Daoy (cell line): ENCODE data around the gene PNKD. TPM values are rescaled to one million over a fixed set of nuclear protein-coding genes. Genes with fewer than 3 reads are reported as not detected.

Experiments
- DNase-seq: peaks from one replicate; pipeline ENCODE4 v3.0.0-alpha.2; 2015; ENCODE audit warnings: low read depth
- total RNA-seq: library from RNA; depleted of rRNA; stranded (reverse); fragments of >200 nt; shearing (Covaris generic); gene quantifications from 2 replicates; pipeline ENCODE4 v1.2.3, GENCODE V29; 2014

The PNKD gene
- total RNA-seq, 1 experiment from 2014 or later, result 36.4 TPM

DNA sequence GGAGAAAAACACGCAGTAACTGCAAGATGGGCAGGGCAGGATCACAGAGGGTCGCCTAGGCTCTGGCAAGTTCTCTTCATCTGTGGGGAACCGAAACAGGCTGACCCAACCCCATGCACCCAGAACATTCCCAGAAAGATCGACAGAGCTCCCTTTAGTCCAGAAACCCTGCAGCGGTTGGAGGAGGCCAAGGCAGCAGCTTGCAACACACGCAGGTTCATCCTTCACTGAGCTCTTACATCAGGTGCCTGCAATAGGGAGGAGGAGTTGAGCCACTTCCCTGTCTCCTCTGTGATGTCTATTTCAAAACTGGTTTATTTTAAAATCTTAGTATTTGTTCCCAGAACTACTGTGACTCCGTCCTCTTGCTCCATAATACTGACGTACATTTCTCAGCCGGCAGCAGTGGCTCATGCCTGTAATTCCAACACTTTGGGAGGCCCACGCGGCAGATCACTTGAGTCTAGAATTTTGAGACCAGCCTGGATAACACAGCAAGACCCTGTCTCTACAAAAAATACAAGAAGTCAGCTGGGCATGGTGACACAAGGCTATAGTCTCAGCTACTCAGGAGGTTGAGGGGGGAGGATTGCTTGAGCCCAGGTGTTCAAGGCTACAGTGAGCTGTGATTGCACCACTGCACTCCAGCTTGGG, 100.2 kb downstream of the PNKD start:
- no peak for DNase-seq

DNA sequence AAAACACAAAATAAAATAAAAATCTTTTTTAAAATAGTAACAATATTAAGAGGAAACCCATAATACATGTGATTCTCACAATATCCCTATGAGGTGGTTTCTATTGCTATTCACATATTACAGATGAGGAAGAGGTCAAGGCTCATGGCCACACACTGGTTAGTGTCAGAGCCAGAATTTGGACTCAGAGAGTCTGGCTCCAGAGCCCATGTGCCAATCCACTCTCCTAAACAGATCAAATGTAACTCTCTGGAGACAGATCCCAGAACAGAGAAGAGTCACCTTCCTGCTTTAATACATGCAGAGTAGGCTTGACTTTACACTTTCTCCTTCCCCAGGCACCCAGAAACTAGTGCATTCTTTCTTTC, 101.6 kb downstream of the PNKD start:
- no peak for DNase-seq

DNA sequence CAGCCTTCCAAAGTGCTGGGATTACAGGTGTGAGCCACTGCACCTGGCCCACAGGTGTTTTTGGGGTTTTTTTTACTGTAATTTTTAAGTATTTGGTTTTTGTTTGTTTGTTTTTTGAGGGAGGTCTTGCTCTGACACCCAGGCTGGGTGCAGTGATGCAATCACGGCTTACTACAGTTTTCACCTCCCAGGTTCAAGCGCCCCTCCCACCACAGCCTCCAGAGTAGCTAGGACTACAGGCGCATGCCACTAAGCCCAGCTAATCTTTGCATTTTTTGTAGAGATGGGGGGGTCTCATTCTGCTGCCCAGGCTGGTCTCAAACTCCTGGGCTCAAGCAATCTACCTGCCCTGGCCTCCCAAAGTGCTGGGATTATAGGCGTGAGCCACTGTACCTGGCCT, 104.5 kb downstream of the PNKD start:
- DNase-seq, result no peak

DNA sequence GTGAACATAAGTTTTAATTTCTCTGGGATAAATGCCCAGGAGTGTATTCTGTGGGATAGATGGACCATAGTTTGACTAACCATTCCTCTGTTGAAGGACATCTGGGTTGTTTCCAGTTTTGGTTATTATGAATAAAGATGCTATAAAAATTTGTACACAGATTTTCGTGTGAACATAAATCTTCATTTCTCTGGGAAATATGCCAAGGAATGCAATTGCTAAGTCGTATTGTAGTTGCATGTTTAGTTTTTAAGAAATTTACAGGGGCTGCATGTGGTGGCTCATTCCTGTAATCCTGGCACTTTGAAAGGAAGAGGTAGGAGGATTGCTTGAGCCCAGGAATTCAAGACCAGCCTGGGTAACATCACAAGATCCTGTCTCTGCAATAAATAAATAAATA, 104.9 kb downstream of the PNKD start:
- DNase-seq, result no peak

DNA sequence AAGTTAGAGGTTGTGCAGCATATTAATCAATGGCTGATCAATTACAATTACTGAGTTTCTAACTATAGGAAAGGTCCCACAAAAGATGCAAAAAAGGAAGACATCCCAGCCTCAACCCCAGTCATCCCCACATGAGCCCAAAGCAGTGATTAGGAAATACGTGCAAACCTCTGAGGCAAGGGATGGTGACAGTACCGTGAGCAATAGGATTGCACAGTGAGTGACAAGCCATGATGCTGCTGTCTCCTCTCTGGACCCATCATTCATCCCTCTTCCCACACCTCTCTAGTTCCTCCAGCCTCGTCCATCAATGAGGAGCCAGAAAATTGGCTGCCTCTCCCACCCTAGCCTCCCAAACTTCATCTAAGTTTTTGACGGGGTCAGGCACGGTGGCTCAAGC, 107.7 kb downstream of the PNKD start:
- no peak for DNase-seq

DNA sequence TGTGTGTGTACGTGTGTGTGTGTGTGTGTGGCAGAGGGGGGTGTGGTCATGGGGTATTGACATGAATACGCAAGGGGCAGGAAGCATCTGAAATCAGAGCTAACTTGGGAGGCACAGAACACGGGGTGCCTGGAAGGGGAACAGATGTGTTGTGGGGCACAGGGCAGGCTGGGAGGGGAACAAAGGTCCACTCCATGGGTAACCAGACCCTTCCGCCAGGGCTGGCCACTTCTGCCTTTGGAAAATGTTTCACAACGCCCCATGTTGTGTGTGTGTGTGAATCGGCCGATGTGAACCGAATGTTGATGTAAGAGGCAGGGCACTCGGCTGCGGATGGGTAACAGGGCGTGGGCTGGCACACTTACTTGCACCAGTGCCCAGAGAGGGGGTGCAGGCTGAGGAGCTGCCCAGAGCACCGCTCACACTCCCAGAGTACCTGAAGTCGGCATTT, 111.6 kb downstream of the PNKD start, which contains the start of gene SLC11A1:
Gene SLC11A1, plus strand, starts transcription at position 358 of the 451 bp plus-strand sequence. CDS start 96 bp downstream, outside the sequence.
- DNase-seq, result no peak

DNA sequence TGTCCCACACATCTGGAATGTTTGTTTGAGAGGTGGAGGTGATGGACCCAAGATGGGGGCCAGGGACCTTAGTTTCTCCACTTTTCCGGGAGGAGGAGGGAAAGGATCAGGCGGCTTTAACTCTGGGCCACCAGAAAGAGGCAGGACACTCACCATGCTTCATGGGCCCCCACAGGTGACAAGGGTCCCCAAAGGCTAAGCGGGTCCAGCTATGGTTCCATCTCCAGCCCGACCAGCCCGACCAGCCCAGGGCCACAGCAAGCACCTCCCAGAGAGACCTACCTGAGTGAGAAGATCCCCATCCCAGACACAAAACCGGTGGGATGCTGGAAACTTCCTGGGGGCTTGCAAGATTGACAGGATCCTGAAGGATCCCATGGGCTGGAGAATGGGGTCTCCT, 112.5 kb downstream of the PNKD start:
- no peak for DNase-seq

DNA sequence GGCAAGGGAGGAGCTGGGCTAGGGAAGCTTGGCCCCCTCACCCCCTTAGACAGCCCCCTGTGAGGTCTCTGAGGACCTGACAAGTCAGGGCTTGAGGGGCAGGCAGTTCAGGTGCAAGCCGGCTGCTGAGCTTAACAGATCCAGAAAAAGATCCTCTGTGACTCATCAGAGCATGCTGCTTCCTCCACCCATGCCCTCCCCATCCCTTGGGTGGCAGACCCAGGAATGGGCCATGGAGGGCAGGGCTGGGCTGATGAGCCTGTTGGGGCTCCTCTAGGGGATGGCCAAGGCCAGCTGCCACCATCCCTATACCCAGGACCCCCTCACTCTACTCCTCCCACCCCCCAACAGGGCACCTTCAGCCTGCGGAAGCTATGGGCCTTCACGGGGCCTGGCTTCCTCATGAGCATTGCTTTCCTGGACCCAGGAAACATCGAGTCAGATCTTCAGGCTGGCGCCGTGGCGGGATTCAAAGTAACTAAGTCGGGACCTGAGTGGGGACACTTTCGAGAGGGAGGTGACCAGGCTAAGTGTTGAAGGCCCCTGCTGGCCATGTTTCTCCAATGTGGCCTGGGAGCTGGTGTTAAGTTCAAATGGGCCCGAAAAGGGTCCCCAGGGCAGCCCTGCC, 113.7 kb downstream of the PNKD start:
- DNase-seq, result no peak

DNA sequence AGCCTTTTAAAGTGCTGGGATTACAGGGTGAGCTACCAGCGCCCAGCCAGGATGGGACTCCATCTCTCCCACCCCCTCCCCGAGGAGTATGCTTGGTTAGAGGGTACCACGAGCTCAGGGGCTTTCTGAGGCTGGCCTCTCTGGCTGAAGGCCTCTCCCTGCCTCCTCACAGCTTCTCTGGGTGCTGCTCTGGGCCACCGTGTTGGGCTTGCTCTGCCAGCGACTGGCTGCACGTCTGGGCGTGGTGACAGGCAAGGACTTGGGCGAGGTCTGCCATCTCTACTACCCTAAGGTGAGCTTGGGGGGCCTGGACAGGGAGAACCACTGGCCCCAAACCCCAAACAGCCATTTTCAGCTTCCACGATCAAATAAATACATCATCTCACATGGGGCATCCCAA, 114.7 kb downstream of the PNKD start:
- no peak for DNase-seq

DNA sequence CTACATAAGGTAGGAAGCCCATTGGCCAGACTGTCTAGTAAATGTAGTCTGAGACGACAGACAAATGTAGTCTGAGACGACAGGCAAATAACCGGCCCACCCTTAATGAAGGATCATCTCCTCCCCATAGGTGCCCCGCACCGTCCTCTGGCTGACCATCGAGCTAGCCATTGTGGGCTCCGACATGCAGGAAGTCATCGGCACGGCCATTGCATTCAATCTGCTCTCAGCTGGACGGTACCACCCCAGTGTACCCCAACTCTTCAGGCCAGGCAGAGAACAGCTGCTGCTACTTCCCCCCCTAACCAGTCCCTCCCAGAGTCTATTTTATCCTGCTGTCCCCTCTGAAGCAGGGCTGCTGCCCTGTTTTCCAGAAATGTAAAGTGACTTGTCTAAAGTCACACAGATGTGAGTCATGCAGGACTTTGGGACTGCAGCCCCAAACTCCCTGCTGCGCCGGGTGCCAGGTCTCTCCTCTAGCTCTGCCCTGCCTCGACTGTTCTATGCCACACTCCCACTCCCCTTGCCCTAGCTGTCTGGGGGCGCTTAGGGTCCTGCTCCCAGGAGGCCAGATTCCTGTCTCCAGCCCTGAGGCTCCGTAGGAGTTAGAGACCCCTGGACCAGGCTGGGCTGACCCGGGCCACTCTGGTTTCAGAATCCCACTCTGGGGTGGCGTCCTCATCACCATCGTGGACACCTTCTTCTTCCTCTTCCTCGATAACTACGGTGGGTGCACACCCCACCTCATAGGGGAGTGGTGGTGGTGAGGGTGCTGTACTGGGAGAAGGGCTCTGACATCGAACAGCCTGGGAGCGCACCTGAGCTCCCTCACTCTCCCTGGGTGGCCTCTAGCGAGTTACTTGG, 116.4 kb downstream of the PNKD start:
- DNase-seq, result no peak

DNA sequence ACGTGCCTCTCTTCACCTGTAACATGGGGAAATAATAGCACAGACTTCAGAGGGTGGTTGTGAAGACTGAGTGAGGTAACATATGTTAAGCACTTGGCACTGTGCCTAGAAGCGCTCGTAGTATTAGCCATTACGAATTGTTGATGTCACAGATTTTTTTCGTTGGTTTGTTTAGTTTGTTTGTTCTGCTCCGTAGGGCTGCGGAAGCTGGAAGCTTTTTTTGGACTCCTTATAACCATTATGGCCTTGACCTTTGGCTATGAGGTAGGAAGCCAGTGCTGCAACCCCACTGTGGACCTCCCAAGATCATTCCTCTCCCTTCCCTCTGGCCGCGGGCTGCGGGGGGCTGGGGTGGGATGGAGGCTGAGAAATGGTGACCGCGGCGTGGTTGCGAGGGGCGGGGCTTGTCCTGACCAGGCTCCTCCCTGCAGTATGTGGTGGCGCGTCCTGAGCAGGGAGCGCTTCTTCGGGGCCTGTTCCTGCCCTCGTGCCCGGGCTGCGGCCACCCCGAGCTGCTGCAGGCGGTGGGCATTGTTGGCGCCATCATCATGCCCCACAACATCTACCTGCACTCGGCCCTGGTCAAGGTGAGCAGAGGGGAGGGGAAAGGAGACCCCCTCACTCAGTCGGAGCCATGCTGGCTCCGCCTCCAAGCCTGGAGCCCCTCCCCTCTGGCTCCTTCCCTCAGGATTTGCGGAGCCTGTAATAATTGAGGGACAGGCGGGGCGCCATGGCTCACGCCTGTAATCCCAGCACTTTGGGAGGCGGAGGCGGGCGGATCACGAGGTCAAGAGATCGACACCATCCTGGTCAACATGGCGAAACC, 117.3 kb downstream of the PNKD start:
- DNase-seq, result no peak

DNA sequence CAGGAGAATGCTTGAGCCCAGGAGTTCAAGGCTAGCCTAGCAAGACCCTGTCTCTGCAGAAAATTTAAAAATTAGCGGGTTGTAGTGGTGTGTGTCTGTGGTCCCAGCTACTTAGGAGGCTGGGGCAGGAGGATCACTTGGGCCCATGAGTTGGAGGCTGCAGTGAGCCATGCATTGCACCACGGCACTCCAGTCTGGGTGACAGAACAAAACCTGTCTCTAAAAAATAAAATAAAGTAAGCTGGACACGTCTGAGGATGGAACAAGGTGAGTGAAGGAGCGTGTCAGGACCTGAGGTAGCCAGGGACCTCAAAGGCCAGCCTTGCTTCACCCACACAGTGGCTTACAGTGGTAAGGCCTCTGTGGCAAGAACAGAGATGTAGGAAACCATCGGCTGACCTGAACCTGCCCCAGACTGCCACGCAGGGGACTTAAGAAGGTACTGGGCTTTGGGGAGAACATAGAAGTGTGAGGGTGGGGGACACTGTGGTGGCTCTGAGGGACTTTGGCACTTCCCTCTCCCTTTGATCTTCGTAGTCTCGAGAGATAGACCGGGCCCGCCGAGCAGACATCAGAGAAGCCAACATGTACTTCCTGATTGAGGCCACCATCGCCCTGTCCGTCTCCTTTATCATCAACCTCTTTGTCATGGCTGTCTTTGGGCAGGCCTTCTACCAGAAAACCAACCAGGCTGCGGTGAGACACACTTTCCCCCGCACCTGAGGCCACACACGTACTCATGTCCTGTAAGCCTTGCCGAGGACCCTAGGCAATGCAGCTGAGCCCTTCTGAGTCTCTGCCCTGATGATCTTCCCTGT, 119.2 kb downstream of the PNKD start:
- DNase-seq, result no peak

DNA sequence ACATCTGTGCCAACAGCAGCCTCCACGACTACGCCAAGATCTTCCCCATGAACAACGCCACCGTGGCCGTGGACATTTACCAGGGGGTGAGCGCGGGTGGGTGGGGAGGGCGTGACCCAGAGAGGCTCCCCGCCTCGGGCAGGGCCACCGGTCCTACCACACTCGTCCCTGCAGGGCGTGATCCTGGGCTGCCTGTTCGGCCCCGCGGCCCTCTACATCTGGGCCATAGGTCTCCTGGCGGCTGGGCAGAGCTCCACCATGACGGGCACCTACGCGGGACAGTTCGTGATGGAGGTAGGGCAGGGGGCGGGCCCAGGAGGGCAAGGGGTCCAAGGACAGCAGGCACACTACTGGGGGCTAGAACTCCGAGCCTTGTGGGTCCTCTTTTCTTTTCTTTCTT, 120.9 kb downstream of the PNKD start:
- no peak for DNase-seq

DNA sequence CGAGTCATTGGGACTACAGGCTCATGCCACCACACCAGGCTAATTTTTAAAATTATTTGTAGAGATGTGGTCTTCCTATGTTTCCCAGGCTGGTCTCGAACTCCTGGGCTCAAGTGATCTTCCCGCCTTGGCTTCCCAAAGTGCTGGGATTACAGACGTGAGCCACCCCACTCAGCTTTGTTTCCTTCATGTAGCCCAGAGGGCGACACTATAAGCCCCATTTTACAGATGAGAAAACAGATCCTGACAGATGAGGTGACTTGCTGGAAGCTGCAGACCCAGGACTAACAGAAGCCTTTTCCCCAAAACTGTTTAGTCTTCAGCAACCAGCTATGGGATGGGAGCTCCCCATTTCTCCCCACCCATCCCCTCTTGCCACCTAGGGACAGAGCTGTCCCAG, 122.1 kb downstream of the PNKD start:
- DNase-seq, result no peak

DNA sequence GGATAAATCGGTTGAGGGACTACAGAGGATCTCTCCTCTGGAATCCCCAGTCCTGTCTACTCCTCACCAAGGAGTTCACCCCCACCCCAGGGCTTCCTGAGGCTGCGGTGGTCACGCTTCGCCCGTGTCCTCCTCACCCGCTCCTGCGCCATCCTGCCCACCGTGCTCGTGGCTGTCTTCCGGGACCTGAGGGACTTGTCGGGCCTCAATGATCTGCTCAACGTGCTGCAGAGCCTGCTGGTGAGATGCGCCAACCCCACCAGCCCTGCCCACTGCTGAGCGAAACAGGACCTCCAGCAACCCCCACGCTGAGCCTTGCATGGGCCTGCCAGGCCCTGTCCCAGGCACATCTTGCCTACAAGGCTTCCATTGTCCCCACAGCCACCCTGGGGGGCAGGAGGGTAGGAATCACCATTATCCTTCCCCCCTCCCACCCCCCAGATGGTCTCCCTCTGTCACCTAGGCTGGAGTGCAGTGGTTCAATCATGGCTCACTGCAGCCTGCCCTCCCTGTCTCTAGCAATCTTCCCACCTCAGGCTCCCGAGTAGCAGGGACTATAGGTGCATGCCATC, 122.7 kb downstream of the PNKD start:
- DNase-seq, result no peak

DNA sequence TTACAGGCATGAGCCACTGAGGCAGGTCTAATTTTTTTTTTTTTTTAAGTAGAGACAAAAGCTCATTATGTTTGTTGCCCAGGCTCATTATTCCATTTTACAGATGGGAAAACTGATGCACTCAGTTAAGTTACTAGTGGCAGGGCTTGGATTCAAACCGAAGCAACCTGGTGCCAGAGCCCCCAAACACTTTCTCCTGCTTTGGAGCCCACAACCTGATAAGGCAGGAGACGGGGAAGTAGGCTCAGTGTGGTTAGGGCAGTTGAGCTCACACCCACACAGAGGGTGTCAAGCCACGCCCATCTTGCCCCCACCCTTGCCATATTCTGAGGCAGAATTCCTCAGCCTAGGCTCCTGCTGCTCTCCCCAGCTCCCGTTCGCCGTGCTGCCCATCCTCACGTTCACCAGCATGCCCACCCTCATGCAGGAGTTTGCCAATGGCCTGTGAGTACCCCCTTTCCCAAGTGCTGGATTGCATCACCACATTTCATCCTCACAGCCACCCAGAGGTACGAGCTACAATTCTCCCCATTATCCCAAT, 123.5 kb downstream of the PNKD start:
- no peak for DNase-seq

DNA sequence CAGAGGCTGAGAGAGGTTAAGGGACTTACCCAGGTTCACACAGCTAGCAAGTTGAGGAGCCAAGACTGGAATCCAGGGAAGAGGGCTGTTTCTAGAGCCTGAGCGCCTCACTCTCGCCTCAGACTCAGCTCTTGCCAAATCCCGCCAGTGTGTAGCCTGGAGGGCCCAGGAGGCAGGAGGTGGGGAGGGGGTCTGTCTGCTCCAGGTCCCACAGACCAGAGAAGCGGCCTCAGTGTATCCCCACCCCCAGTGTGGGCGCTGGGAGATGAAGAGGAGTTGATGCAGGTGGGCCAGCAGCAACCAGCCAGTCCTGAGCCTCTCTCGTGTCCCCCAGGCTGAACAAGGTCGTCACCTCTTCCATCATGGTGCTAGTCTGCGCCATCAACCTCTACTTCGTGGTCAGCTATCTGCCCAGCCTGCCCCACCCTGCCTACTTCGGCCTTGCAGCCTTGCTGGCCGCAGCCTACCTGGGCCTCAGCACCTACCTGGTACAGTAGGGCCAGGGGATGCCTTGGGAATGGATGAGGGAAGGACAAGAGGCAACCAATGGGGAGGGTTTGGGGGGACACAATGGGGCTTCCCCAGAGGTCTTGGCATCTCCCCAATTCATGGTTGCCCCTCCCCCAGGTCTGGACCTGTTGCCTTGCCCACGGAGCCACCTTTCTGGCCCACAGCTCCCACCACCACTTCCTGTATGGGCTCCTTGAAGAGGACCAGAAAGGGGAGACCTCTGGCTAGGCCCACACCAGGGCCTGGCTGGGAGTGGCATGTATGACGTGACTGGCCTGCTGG, 124.2 kb downstream of the PNKD start:
- DNase-seq, result no peak

DNA sequence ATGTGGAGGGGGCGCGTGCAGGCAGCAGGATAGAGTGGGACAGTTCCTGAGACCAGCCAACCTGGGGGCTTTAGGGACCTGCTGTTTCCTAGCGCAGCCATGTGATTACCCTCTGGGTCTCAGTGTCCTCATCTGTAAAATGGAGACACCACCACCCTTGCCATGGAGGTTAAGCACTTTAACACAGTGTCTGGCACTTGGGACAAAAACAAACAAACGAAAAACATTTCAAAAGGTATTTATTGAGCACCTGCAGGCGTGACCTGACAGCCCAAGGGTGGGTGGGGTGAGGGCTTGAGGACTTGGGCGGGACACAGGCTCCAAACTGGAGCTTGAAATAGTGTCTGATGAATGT, 124.7 kb downstream of the PNKD start:
- no peak for DNase-seq

DNA sequence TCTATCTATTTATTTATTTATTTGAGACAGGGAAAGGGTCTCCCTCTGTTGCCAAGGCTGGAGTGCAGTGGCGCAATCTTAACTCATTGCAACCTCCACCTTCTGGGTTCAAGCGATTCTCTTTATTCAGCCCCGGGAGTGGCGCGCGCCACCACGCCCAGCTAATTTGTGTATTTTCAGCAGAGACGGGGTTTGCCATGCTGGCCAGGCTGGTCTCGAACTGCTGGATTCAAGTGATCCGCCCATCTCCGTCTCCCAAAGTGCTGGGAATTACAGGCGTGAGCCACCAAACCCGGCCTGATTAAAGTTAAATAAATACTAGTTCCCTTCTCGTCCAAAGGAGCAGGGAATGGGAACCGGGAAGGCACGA, 125.1 kb downstream of the PNKD start:
- peak; percentile 32 for DNase-seq
